GM10847 (cell line): ENCODE measurements around the gene FANK1.
"Not testable (repeated sequence)": the region's sequence is repeated elsewhere in the genome, so short reads cannot be mapped to it uniquely, and the experiment has no call there.

Source experiments
- POLR2A ChIP-seq: IDR thresholded peaks from 2 replicates; pipeline ENCODE4 v1.6.1; 2011; ENCODE audit not compliant: insufficient read length; ENCODE audit errors: extremely low read depth

The FANK1 gene

GRCh38 chr10:125896088-125896934 lies at the start of gene FANK1:
FANK1 (plus strand) TSS chr10:125896564; CDS start chr10:125896643, 79 bp downstream.
- not testable (repeated sequence) for TF ChIP-seq POLR2A

DNA sequence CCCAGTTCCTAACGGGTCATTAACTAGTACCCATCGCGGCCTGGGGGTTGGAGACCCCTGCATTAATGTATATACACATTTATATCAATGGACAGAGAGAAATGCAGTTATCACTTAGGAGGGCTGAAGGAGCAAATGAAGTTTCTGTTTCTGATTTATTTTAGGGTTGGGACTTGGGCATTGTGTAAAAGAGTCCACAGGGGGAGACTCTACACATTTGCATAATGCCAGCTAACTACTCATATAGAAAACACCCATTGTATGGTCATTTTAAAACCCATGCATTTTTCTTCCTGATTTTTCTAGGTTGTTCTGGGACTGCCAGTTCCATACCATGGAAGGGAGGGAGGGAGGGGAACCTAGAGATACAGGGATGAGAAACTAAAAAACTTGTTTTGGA lies 49.5 kb upstream of the FANK1 start:
- TF ChIP-seq POLR2A, result no peak

- TF ChIP-seq POLR2A, result no peak
These were observed 48.0 kb upstream of the FANK1 start for GRCh38 chr10:125848371-125848770.

GRCh38 chr10:125848857-125849256 lies 47.5 kb upstream of the FANK1 start:
- no peak for TF ChIP-seq POLR2A

- TF ChIP-seq POLR2A, result no peak
These were observed 46.9 kb upstream of the FANK1 start for GRCh38 chr10:125849448-125849847.

DNA sequence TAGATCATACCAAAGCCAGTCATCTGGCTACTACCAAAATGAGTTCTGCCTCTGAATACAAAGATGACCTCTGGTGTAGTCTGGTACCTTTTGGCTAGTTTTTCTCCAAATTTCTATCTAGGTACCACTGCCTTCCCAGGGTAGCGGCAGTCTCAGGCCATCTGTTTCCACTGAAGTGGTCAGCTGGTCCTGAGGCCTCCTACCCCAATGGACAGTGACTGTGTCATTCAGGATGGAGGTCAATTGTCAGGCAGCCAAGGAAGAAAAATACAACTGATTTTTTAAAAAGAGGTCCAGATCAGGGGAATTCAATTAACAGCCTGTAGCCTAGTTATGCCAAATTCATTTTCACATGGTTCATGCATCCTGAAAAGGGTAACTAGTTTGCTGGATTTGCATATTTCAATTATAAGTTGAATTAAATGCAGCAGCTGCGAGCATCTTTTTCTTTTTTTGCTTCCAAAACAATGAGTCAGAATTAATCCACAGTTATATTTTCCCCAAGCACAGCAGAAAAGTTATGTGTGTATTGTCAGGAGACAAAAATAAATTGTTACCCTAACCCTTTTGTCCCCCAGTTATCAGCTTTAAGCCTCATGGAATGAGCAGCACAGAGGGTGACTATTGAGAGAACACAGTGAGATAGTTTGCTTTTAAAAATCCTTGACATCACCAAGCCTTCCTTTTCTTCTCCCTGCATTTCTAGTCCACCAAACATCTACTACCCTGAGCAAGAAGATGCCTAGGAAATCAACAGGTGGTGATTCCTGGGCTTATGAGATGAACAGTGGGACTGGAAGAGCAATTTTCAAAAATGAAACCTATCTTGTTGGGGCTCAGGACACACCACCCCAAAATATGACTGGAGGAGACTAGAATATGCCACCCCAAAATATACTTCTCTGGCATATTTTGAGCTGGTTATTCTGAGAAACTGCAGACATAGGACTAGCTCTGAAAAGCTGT lies 45.3 kb upstream of the FANK1 start:
- no peak for TF ChIP-seq POLR2A

GRCh38 chr10:125852487-125852886 lies 43.9 kb upstream of the FANK1 start:
- TF ChIP-seq POLR2A, result no peak

DNA sequence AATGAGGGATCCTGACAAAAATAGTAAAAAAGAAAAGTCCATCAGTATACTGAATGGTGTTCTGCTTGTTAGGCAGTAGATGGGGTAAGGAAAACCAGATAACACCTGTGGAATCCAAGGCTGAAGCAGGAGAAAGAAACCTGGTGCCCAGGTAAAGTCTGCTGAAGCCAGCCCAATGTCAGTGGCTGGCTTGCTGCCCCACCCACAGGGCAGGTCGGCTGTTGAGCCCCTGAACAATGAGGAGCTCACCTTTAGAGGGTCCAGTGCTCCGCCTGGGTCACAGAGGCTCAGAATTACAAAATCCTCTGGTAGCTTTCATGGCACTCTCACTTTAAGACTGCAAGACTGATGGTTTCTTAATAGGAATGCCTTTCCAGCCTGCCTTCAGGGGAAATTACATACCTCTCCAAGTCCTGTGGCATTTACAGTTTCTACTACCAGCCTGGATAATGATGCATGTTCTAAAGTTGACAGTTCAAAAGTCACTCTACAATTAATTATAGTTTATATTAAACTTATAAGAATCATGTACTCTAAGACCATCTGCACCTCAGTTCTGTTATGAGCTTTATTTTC lies 39.1 kb upstream of the FANK1 start:
- no peak for TF ChIP-seq POLR2A

DNA sequence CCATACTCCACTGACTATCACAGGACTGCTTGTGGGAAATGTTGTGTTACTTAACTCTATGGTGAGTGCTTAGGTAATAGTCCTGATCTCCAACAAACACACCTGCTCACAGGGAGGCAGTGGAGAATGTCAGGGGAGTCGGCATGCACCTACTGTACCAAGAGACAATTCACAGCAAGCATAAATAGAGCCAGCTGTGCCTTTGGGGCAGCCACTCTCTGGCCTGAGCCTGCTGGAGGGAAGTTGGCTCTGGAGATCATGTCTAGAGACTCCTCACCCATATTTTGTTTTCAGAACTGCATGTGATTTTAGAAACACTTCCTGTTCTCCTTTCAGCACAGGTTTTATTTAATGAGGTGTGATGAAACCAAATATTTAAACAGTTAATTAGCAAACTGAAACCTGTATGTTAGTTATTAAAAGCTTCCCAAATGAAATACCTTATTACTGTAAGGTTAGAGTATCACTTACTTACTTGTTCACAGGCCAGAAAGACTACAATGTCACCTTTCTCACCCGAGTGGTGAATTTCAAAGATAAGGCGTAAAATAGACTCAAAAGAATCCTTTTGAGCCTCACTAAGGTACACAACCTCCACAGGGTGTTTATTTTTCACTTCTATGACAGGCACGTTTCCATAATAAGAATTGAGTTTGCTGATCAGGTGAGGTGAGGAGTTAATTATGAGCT lies 37.1 kb upstream of the FANK1 start:
- TF ChIP-seq POLR2A, result no peak

DNA sequence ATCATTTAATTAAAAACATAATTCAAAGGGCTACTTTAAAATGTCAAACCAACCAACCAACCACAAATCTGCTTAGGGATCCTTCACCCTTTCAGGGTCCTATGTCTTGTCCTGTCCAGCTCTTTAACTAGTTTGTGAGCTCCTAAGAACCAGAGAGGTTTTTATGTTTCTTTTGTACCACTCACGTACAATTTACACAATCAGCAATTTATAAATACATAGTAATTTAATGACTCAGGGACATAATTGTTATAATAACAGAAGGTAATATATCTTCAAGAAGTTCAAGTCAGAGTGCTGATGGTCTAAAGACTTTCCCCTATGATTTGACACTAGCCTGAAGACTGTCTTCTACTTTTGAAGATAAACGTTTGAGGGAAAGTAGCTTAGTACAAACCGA lies 31.2 kb upstream of the FANK1 start:
- TF ChIP-seq POLR2A, result no peak

DNA sequence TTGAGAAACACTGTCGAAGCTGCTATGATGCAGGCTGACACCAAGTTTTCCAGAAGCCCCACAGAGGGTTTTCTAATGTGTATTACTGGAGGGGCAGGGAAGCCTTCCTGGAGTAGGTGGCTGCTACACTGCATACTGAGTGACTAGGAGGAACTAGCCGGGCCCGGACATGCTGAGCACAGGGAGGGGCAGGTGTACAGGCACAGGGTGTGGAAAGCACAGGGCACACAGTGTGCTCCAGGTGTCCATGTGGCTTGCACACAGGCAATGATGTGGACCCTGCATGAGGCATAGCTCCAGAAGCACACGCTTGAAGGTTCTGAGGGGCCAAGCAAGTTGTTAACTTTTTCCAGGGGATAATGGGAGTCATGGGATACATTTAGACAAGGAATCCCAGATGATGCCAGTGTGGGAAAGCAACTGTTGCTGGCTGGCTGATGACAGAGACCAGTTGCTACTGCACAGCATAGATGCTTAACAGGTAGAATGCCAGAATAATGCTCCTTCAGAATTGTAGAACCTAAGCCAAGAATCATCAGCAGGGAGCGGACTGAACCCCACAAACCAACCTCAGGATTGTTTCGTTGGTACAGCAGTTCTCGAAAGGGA lies 29.8 kb upstream of the FANK1 start:
- TF ChIP-seq POLR2A, result no peak

DNA sequence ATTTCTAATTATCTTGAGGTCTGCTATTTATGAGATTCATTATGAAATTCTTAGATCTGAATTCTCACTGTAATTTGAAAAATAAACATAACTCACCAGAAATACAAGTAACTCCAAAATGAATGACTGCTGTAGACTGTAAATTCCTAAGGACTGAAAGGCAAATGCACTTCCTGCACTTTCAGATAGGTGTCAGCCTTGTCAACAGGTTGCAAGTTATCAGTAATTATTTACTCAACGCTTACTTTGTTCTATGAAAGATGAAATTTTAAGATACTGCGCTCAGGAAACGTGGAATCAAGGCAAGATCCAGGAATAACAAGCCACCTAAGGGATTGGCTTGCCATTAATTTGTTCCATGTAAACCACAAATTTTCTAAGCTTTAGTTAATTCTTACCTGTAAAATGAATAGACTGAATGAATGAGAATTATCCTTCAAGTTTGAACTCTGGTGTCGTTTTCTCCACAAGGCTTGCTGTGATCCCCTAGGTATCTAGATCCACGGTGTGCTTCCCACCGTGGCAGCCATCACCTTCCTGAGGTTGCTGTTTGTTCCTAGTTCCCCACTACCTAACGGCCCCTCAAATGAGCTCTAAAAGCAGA lies 27.9 kb upstream of the FANK1 start:
- no peak for TF ChIP-seq POLR2A

DNA sequence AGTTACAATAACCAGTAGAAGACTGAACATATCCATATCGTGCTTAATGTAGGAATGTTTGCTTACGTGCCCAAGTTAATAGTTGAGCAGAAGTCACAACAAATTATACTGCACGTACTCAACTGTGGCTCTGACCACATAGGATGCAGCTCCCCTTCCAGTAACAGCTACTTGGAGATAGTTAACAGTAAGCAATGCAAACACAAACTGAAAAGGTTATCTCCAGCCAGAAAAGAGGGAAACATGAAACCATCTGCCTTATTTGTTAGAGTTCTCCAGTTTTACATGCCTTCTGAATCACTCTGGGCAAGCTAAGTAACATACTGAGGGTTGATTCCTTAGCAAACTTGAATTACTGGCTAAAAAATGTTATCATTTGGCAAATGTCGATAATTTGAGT lies 25.0 kb upstream of the FANK1 start:
- no peak for TF ChIP-seq POLR2A
